ENCODE measurements around the gene F13A1.

F13A1 gene

GRCh38 chr6:6319952-6320811, at the start of gene F13A1:
Gene F13A1, minus strand, starts transcription at chr6:6320662. Its CDS starts 1,998 bp downstream, at chr6:6318664.
- no peak for DNase-seq (ENCODE audit: low read depth in 2 of 2)

- DNase-seq (ENCODE audit: low read depth in 2 of 2), result no peak
These were observed 48.2 kb upstream of the F13A1 start for GRCh38 chr6:6368684-6369052.

GRCh38 chr6:6368040-6368683, 47.7 kb upstream of the F13A1 start:
- no peak for DNase-seq (ENCODE audit: low read depth in 2 of 2)

GRCh38 chr6:6366803-6367202, 46.3 kb upstream of the F13A1 start:
- no peak for DNase-seq (ENCODE audit: low read depth in 2 of 2)

- DNase-seq (ENCODE audit: low read depth in 2 of 2), result no peak
These were observed 44.8 kb upstream of the F13A1 start for GRCh38 chr6:6365242-6365641.

GRCh38 chr6:6362056-6362840, 41.8 kb upstream of the F13A1 start:
- no peak for DNase-seq (ENCODE audit: low read depth in 2 of 2)

- DNase-seq (ENCODE audit: low read depth in 2 of 2), result no peak
These were observed 37.1 kb upstream of the F13A1 start for GRCh38 chr6:6357530-6357929.

GRCh38 chr6:6357032-6357431, 36.6 kb upstream of the F13A1 start:
- DNase-seq (ENCODE audit: low read depth in 2 of 2), result no peak

GRCh38 chr6:6352772-6353171, 32.3 kb upstream of the F13A1 start:
- no peak for DNase-seq (ENCODE audit: low read depth in 2 of 2)

- no peak for DNase-seq (ENCODE audit: low read depth in 2 of 2)
These were observed 31.1 kb upstream of the F13A1 start for GRCh38 chr6:6351511-6352025.

- DNase-seq (ENCODE audit: low read depth in 2 of 2), result no peak
These were observed 30.2 kb upstream of the F13A1 start for GRCh38 chr6:6350696-6351095.

GRCh38 chr6:6348256-6348655, 27.8 kb upstream of the F13A1 start:
- no peak for DNase-seq (ENCODE audit: low read depth in 2 of 2)

- DNase-seq (ENCODE audit: low read depth in 2 of 2), result no peak
These were observed 26.1 kb upstream of the F13A1 start for GRCh38 chr6:6346427-6347023.

GRCh38 chr6:6333501-6333900, 13.0 kb upstream of the F13A1 start:
- no peak for DNase-seq (ENCODE audit: low read depth in 2 of 2)

GRCh38 chr6:6332811-6333244, 12.4 kb upstream of the F13A1 start:
- DNase-seq (ENCODE audit: low read depth in 2 of 2), result no peak

- DNase-seq (ENCODE audit: low read depth in 2 of 2), result no peak
These were observed 11.6 kb upstream of the F13A1 start for GRCh38 chr6:6331946-6332601.

GRCh38 chr6:6331393-6331792, 10.9 kb upstream of the F13A1 start:
- no peak for DNase-seq (ENCODE audit: low read depth in 2 of 2)

- DNase-seq (ENCODE audit: low read depth in 2 of 2), result no peak
These were observed 9.9 kb upstream of the F13A1 start for GRCh38 chr6:6330407-6330806.

GRCh38 chr6:6328451-6328850, 8.0 kb upstream of the F13A1 start:
- DNase-seq (ENCODE audit: low read depth in 2 of 2), result no peak

GRCh38 chr6:6323352-6323751, 2.9 kb upstream of the F13A1 start:
- no peak for DNase-seq (ENCODE audit: low read depth in 2 of 2)

GRCh38 chr6:6320901-6321300, 439 bp upstream of the F13A1 start:
- DNase-seq (ENCODE audit: low read depth in 2 of 2), result no peak
